HG03095 (cell line): ENCODE measurements around the gene ARHGAP5.

Experiments
- ATAC-seq: cut with Tn5 transposase; IDR thresholded peaks from one replicate; pipeline ENCODE4 v1.9.1; 2021; ENCODE audit warnings: moderate library complexity; ENCODE audit not compliant: unreplicated experiment

The ARHGAP5 gene

DNA sequence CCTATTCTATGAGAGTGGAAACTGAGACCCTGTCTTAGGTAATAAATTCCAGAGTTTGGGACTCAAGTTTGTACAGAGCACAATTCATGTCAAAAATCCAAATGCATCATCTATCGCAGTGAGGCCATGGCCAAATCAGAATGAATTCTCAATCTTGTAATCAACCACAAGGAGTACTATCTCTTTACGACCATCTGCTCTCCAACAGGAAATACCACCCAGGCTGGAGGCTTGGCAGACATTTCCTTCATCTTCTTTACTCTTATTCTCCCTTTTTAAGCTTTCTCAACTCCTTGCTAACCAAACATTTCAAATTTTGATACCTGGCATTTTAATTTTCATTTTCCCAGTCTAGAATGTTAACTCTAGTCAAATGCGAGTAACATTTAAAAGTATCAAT lies 92.1 kb downstream of the ARHGAP5 start:
- no peak for ATAC-seq

- no peak for ATAC-seq
Observed at GRCh38 chr14:32171469-32171868, 94.4 kb downstream of the ARHGAP5 start.

DNA sequence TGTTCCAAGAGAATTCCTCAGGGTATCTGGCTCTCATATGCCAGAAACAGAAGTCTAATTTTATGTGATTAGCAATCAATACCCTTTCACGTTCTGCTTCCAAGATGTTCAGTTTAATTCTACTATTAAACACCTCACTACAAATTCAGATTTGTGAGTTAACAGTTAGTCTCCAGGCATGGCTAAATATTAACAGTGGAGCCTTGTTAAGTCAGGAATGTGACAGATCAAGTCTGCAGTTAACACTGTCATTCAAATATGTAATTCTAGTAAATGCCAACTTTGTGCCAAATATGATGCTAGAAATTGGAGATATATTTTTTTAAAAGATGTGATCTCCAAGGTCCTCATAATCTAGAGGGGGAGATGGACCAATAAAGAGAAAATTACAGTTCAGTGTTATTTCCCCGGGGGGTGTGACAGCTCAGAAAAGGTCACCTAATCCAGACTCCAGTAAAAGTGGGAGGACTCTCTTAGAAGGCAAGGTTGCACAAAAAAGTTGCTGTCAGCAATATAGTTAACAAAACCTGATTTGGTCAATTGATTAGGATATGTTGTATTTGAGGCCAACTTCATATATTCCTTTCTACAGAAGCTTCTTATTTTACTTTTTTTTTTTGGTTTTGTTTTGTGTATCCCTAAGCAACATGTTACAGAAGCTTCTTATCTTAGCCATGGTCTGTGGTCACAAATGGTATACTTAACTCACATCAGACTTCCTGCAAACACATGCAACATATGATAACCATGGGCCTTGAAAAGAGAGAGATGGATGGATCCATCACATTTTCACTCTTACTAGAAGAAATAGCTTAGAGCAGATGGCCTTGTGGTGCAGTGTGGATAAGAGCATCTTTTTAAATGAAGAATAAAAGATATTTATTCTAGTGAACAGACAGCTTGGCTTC lies 106.3 kb downstream of the ARHGAP5 start:
- no peak for ATAC-seq

DNA sequence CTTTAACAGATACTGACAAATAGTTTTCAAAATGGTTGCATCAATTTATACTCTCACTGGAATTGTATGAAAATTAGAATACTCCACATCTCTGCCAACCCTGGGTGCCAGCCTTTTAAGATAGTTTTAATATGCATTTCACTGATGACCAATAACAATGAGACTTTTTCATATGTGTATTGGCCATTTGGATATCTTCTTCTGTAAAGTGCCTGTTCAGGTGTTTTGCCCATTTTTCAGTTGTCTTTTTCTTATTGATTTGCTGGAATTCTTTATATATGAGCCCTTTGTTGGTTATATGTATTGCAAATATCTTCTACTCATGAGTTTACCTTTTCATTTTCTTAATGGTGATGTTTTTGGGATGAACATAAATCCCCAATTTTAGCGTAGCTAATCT lies 108.0 kb downstream of the ARHGAP5 start:
- ATAC-seq = no peak

GRCh38 chr14:32186248-32186647 lies 109.1 kb downstream of the ARHGAP5 start:
- no peak for ATAC-seq

- no peak for ATAC-seq
Observed at GRCh38 chr14:32189811-32190210, 112.7 kb downstream of the ARHGAP5 start.

GRCh38 chr14:32190673-32191072 lies 113.6 kb downstream of the ARHGAP5 start:
- ATAC-seq = no peak

- ATAC-seq = no peak
Observed at GRCh38 chr14:32192712-32193373, 115.7 kb downstream of the ARHGAP5 start.

GRCh38 chr14:32193532-32193931 lies 116.4 kb downstream of the ARHGAP5 start:
- no peak for ATAC-seq

DNA sequence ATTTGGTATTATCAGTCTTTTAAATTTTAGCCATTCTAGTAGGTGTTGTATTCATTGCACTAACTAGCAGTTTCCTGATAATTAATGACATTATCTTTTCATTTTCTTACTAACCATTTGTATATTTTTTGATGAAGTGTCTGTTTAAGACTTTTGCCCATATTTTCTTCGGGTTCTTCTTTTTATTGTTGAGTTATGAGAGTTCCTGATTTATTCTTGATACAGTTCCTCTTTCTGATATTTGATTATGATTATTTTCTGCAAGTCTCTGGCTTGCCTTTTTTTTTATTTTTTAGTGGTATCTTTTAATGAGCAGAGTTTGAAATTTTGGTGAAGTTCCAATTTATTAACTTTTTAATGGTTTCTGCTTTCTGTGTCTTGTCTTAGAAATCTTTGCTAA lies 118.5 kb downstream of the ARHGAP5 start:
- ATAC-seq = no peak

- ATAC-seq = no peak
Observed at GRCh38 chr14:32197919-32198318, 120.8 kb downstream of the ARHGAP5 start.

DNA sequence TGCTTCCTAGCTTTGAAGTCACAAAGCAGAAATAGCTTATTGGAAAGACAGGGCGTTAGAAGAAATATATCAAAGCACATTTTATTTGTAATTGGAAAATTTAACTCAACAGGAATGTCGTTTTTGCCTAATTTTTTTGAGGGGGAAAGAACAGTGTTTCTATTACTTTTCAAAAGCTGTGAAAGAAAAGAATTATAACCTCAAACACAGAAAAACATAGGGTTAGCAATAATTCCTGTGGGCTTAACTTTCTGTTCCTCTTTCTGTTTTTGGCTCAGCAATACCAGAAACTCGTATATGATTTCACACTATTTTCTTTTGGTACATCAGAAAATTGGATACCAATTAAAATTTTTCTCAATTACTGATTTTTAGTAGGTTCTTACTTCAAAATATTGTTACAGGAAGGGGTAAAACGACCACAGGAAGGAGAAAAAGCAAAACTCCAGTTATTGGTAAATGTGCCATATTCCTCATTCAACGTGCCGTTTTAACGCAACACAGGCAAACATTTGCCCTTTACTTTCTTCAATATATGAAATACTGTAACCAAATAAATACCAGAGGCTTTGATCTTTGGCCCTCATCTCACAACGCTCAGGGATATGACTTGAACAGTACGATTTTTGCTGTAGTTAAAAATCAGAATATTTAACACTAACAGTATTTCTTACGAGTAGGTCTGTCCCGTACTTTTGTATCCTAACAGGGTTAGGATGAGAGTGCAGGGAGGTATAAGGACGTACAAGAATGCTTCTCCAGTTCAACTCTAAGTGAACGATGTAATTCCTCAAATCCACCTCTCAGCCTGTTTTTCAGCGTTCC lies 123.5 kb downstream of the ARHGAP5 start:
- ATAC-seq = no peak

DNA sequence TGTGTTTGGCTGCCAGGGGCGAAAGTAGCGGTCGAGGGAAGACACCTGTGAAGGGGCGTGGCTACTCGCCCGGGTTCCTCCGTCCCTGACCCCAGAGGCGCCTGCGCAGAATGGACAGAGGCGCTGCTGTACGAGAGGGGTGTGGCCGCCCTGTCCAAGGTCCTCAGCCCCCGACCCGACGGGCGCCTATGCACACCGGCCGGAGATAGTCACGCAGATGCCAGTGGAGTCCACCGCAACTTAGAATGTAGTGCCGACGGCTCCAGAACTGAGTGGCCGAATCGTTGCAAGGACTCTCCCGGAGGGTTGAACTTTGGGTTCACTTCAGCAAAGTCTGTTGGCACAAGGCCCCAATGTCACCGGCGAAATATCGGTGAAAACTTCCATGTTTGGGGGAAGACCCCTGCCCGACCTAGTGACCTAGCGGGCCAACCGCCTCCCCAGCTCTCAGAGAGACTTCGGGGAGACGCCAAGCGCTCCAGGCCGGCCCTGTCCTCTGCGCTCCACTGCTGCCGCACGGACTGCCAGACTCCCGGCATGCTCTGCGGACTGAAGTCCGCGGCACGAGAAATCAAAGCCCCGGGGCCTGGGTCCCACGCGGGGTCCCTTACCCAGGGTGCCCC lies 124.2 kb downstream of the ARHGAP5 start:
- peak; percentile 54 for ATAC-seq

DNA sequence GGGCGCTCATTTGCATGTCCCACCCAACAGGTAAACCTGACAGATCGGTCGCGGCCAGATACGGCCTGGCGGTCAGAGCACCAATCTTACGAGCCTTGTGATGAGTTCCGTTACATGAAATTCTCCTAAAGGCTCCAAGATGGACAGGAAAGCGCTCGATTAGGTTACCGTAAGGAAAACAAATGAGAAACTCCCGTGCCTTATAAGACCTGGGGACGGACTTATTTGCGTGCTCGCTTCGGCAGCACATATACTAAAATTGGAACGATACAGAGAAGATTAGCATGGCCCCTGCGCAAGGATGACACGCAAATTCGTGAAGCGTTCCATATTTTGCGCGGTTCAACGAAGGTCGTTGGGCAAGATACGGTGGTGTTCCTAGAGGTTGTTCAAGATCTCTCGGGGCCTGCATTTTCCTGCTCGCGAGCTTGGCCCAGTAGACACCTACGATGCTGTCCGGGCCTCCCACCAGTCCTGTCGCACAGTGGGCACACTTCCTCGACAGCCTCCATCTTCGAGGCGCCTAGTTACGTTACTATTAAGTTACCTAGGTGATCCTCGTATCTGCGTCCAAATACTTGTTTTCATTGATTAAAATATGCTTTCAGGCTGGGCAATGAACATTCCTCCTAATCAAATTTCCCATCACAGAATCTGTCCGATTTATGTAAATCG lies 124.8 kb downstream of the ARHGAP5 start, which contains the start of gene RNU6-7:
TSS of gene RNU6-7 (plus strand) at position 230 of the 675 bp plus-strand sequence.
- no peak for ATAC-seq

GRCh38 chr14:32202491-32202997 lies 125.4 kb downstream of the ARHGAP5 start:
- no peak for ATAC-seq

GRCh38 chr14:32202998-32203882 lies 126.1 kb downstream of the ARHGAP5 start, which contains the start of gene RNU6-8:
Gene RNU6-8, minus strand, starts transcription at chr14:32203269.
- ATAC-seq = peak; percentile 49

- no peak for ATAC-seq
Observed at GRCh38 chr14:32203928-32204357, 126.8 kb downstream of the ARHGAP5 start.

DNA sequence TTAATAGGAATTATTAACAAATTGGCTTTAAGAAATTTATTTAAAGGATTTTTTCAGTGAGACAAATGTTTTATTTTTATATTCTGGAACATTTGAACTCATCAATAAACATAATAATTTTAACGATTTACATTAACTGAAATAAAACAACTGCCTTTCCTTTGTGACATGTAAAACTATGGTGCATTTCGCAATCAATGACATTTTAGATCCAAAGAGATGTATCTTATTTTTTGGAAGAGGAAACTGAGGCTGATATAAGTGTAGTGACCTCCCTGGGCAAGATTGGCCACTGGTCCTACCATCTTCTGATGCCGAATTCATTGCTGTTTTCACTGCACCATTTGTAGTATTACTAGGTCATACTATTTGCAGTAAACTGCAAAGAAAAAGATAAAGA lies 128.4 kb downstream of the ARHGAP5 start:
- no peak for ATAC-seq

- no peak for ATAC-seq
Observed at GRCh38 chr14:32205984-32206383, 128.9 kb downstream of the ARHGAP5 start.
